DOHH2 (cell line): ENCODE results near the gene NCF2.

Experiments used
- EZH2phosphoT487 ChIP-seq: fragments of 200-600 bp; sonication (generic); IDR thresholded peaks from 2 replicates; pipeline ENCODE4 v1.6.1; 2017; ENCODE audit warnings: borderline replicate concordance, mild to moderate bottlenecking, antibody characterized with exemption, low read length, moderate library complexity, mixed read lengths
- TF ChIP-seq, protein P1 (sequence below): fragments of 200-600 bp; sonication (generic); IDR thresholded peaks from one replicate; pipeline ENCODE4 v1.5.1; 2014; ENCODE audit warnings: antibody characterized with exemption, mild to moderate bottlenecking, low read depth, low read length; ENCODE audit not compliant: poor library complexity, severe bottlenecking

DNA sequence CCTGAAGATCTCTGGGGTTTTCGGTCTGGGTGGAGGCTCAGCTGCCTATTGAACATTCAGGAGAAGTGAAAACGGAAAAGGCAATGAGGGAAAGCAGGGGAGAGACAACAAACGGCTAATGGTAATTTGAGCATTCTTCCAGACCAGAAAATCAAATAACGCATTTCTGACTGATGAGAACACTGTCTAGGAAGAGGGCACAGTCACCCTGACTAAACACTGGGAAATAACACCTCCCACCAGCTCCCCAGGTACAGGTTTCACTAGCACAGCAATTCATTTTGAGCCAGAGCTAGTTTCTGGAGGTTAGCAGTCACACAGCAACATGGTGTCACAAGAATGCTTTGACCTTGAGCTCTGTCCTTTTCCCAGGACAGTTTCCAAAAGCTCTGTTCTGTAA lies 21.1 kb downstream of the NCF2 start:
- TF ChIP-seq, protein P1, sequence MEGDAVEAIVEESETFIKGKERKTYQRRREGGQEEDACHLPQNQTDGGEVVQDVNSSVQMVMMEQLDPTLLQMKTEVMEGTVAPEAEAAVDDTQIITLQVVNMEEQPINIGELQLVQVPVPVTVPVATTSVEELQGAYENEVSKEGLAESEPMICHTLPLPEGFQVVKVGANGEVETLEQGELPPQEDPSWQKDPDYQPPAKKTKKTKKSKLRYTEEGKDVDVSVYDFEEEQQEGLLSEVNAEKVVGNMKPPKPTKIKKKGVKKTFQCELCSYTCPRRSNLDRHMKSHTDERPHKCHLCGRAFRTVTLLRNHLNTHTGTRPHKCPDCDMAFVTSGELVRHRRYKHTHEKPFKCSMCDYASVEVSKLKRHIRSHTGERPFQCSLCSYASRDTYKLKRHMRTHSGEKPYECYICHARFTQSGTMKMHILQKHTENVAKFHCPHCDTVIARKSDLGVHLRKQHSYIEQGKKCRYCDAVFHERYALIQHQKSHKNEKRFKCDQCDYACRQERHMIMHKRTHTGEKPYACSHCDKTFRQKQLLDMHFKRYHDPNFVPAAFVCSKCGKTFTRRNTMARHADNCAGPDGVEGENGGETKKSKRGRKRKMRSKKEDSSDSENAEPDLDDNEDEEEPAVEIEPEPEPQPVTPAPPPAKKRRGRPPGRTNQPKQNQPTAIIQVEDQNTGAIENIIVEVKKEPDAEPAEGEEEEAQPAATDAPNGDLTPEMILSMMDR: no peak
- TF ChIP-seq EZH2phosphoT487: no peak
